Upper lobe of left lung (tissue), 6 donors: ENCODE results near the gene ITGB1BP1. TPM values are rescaled to one million over a fixed set of nuclear protein-coding genes. Genes with fewer than 3 reads are reported as not detected.

ENCODE experiments used
- ATAC-seq, 2 donors: fragments of 200-7000 bp; cut with Tn5 transposase; one replicate each; pipeline ENCODE4 v1.9.1; 2022; ENCODE audit warnings: mild to moderate bottlenecking in 2 of 2, moderate library complexity in 2 of 2; ENCODE audit not compliant: low FRiP score in 2 of 2
- DNase-seq, 2 donors: peaks; one replicate each; pipeline ENCODE4 v3.0.0-alpha.2; 2019 to 2020
- H3K27ac ChIP-seq, 4 donors: fragments of 200-600 bp; sonication (generic); one replicate each; pipeline ENCODE4 v1.5.1; 2016 to 2019
- H3K27me3 ChIP-seq, 4 donors: fragments of 200-600 bp; sonication (generic); one replicate each; pipeline ENCODE4 v1.5.1; 2017 to 2019
- H3K36me3 ChIP-seq, 4 donors: fragments of 200-600 bp; sonication (generic); one replicate each; pipeline ENCODE4 v1.5.1; 2016 to 2019
- H3K4me1 ChIP-seq, 4 donors: fragments of 200-600 bp; sonication (generic); one replicate each; pipeline ENCODE4 v1.5.1; 2018 to 2019
- H3K4me3 ChIP-seq, 4 donors: fragments of 200-600 bp; sonication (generic); one replicate each; pipeline ENCODE4 v1.5.1; 2017 to 2019; ENCODE audit warnings: mild to moderate bottlenecking in 2 of 4, moderate library complexity in 1 of 4
- H3K9me3 ChIP-seq, 4 donors: fragments of 200-600 bp; sonication (generic); one replicate each; pipeline ENCODE4 v1.5.1; 2018 to 2019
- EP300 ChIP-seq, 4 donors: sonication (generic); formaldehyde crosslinking; IDR thresholded peaks; one replicate each; pipeline ENCODE4 v1.5.1; 2017; ENCODE audit warnings: antibody characterized with exemption in 4 of 4, control low read depth in 2 of 4
- POLR2A ChIP-seq, 4 donors: fragments of 450-650 bp; IDR thresholded peaks; one replicate each; pipeline ENCODE4 v1.5.1; 2016 to 2017; ENCODE audit warnings: antibody characterized with exemption in 4 of 4, mild to moderate bottlenecking in 2 of 4
- POLR2AphosphoS5 ChIP-seq, 2 donors: sonication (generic); formaldehyde crosslinking; IDR thresholded peaks; one replicate each; pipeline ENCODE4 v1.5.1; 2017; ENCODE audit warnings: antibody characterized with exemption in 2 of 2
- WGBS, 2 donors: methylation state at CpG; one replicate each; pipeline ENCODE4 v1.1.5; 2017 to 2018; 5-methylcytosine and 5-hydroxymethylcytosine counted together
- total RNA-seq, 6 donors: library from RNA; depleted of rRNA in 4 of 6; stranded (reverse); fragments of >200 nt in 4 of 6; gene quantifications; one replicate each; pipeline versions ENCODE4 v1.1.0 to v1.2.1, GENCODE V29; 2016 to 2021
- TF ChIP-seq, protein P1 (sequence below), 6 experiments: fragments of 450-650 bp in 4 of 6; fragments of 200-600 bp in 2 of 6; sonication (generic) in 2 of 6; IDR thresholded peaks; one replicate each; pipeline ENCODE4 v1.5.1; 2016 to 2019; ENCODE audit warnings: antibody characterized with exemption in 6 of 6
- donor health status: DM: no; HTN: no; CAD: no; lungs with moderate emphysema.
- donor health status: DM: no; HTN: yes; CAD: no; lungs with severe emphysema.

The ITGB1BP1 gene
- total RNA-seq, 6 donors from 2014 or later, result 25.1 to 87.2 (median 39.1) TPM

DNA sequence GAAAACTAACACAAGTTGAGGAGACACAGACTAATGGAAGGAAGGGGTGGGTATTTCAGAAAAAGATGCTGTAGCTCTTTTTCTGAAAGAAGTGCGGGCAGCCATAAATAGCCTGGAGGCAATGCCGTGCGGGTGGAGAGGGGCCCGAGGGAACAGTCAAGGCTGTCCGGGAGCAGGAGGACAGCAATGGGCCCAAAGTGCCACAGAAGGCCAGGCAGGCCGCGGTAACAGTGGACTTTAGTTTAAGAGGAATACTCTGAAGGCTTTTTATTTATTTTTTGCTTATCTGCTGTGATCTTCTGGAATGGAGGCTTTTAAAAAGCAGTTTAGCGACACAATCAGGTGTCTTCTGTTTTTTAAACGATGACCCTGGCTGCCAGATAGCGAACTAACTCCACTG is 2.8 kb downstream of the ITGB1BP1 start:
- H3K4me3 ChIP-seq, result no peak overlapping the region
- H3K9me3 ChIP-seq, result no peaks in the 10 kb centered on the region
- H3K36me3 ChIP-seq, result peaks cover 0 to 15% (median 0%) of the 10 kb centered on the region in 4 donors
- no peak overlapping the region for H3K27ac ChIP-seq
- TF ChIP-seq POLR2AphosphoS5 (IDR thresholded peaks at IDR 0.05), result no peak
- no peak for TF ChIP-seq EP300 (IDR thresholded peaks at IDR 0.05)
- TF ChIP-seq, protein P1, sequence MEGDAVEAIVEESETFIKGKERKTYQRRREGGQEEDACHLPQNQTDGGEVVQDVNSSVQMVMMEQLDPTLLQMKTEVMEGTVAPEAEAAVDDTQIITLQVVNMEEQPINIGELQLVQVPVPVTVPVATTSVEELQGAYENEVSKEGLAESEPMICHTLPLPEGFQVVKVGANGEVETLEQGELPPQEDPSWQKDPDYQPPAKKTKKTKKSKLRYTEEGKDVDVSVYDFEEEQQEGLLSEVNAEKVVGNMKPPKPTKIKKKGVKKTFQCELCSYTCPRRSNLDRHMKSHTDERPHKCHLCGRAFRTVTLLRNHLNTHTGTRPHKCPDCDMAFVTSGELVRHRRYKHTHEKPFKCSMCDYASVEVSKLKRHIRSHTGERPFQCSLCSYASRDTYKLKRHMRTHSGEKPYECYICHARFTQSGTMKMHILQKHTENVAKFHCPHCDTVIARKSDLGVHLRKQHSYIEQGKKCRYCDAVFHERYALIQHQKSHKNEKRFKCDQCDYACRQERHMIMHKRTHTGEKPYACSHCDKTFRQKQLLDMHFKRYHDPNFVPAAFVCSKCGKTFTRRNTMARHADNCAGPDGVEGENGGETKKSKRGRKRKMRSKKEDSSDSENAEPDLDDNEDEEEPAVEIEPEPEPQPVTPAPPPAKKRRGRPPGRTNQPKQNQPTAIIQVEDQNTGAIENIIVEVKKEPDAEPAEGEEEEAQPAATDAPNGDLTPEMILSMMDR (IDR thresholded peaks at IDR 0.05), result no peak
- no peak for TF ChIP-seq POLR2A (IDR thresholded peaks at IDR 0.05)
- ATAC-seq (no peak), DNase-seq (no peak)
- no peaks in the 10 kb centered on the region for H3K27me3 ChIP-seq
- H3K4me1 ChIP-seq, result peaks cover 17 to 31% (median 23%) of the 10 kb centered on the region in 4 donors
- 88 to 90% methylated on average over 10 of the region's 10 CpGs for WGBS, 2 donors

DNA sequence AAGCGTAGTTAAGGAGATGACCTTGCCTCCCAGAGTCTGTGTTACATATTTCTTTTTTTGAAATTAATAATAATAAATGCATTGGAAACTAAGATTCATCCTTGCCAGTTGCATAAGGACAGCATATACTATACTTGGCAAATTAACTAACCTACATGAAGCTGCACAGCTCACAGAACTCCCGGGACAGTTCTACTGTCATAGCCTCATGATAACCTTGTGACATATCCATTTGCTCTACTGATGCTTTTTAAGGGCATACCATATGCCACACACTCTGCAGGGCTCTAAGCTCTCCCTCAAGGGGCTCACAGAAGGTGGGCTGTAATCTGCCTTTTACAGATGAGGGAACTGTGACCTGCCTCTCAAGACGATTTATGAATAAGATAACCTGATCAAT is 3.8 kb downstream of the ITGB1BP1 start:
- H3K9me3 ChIP-seq, result no peaks in the 10 kb centered on the region
- DNase-seq (no peak), ATAC-seq (no peak)
- H3K4me1 ChIP-seq, result peaks cover 14 to 24% (median 16%) of the 10 kb centered on the region in 4 donors
- WGBS, 2 donors, result 79 to 85% methylated on average over 3 of the region's 3 CpGs
- H3K4me3 ChIP-seq, result no peak overlapping the region
- no peaks in the 10 kb centered on the region for H3K27me3 ChIP-seq
- no peak for TF ChIP-seq EP300 (IDR thresholded peaks at IDR 0.05)
- no peak for TF ChIP-seq POLR2AphosphoS5 (IDR thresholded peaks at IDR 0.05)
- no peak for TF ChIP-seq POLR2A (IDR thresholded peaks at IDR 0.05)
- TF ChIP-seq, protein P1 (IDR thresholded peaks at IDR 0.05), result no peak
- no peak overlapping the region for H3K27ac ChIP-seq
- H3K36me3 ChIP-seq, result peaks cover 0 to 15% (median 0%) of the 10 kb centered on the region in 4 donors

DNA sequence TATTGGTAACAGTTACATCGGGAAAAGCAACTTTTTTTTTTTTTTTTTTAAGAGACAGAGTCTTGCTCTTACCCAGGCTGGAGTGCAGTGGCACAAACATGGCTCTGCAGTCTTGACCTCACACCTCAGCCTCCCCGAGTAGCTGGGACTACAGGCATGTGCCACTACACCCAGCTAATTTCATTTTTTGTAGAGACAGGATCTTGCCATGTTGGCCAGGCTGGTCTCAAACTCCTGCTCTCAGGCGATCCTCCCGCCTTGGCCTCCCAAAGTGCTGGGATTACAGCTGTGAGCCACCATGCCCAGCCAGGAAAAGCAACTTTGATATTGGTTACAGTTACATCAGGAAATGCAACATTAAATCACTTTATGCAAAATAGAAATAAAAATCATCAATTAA is 4.6 kb downstream of the ITGB1BP1 start:
- WGBS, 2 donors, result 86 to 94% methylated on average over 4 of the region's 4 CpGs
- TF ChIP-seq POLR2A (IDR thresholded peaks at IDR 0.05), result no peak
- no peak for TF ChIP-seq EP300 (IDR thresholded peaks at IDR 0.05)
- TF ChIP-seq POLR2AphosphoS5 (IDR thresholded peaks at IDR 0.05), result no peak
- TF ChIP-seq, protein P1 (IDR thresholded peaks at IDR 0.05), result no peak
- no peak overlapping the region for H3K27ac ChIP-seq
- H3K4me3 ChIP-seq, result no peak overlapping the region
- H3K4me1 ChIP-seq, result peaks cover 9 to 17% (median 11%) of the 10 kb centered on the region in 4 donors
- no peaks in the 10 kb centered on the region for H3K9me3 ChIP-seq
- DNase-seq (no peak), ATAC-seq (no peak)
- H3K27me3 ChIP-seq, result no peaks in the 10 kb centered on the region
- peaks cover 0 to 22% (median under 1%) of the 10 kb centered on the region in 4 donors for H3K36me3 ChIP-seq

DNA sequence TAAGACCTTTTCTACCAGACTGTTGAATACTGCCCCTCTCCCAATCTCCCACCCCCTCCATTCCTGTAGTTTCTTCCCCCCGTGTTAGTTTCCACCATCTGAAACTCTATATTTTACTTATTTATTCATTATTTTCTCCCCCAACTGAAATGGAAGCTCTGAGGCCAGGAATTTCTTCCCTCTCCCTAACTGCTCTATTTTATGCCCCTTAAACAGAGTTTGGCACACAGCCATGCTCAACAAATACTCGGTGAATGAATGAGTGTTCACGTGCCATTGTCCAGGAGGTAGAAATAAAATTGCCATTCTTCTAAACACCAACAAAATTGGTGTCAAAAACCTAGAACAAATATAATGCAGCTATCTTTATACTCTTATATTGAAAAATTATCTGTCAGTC is 5.6 kb downstream of the ITGB1BP1 start:
- H3K4me3 ChIP-seq, result no peak overlapping the region
- H3K4me1 ChIP-seq, result peaks cover 9 to 16% (median 11%) of the 10 kb centered on the region in 4 donors
- H3K27ac ChIP-seq, result no peak overlapping the region
- H3K27me3 ChIP-seq, result no peaks in the 10 kb centered on the region
- 71 to 77% methylated on average over 3 of the region's 3 CpGs for WGBS, 2 donors
- no peak for DNase-seq
- TF ChIP-seq, protein P1 (IDR thresholded peaks at IDR 0.05), result no peak
- TF ChIP-seq POLR2A (IDR thresholded peaks at IDR 0.05), result no peak
- no peak for TF ChIP-seq EP300 (IDR thresholded peaks at IDR 0.05)
- H3K9me3 ChIP-seq, result no peaks in the 10 kb centered on the region
- peaks cover 0 to 25% (median 2%) of the 10 kb centered on the region in 4 donors for H3K36me3 ChIP-seq
- no peak for ATAC-seq

DNA sequence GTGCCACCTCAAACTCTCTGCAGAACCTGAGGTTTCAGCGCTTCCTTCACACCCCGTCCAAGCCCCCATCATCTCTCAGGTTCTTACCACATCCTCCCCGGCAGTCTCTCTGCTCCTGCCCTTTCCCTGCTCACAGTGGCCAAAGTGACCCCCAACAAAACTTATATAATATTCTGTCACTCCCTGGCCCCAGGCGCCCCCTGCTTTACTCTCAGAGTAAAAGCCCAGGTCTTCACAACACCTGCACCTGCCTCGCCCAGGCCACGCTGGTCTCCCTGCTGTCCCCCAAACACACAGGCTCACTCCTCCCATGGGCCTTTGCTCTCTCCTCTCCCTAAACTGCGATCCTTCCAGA is 6.4 kb downstream of the ITGB1BP1 start:
- Histone ChIP-seq H3K4me1 (peaks cover 3 to 8% (median 6%) of the 10 kb centered on the region in 4 donors), H3K4me3 (no peak overlapping the region), H3K36me3 (peaks cover 4 to 28% (median 5%) of the 10 kb centered on the region in 4 donors), H3K9me3 (no peaks in the 10 kb centered on the region), H3K27ac (no peak overlapping the region), H3K27me3 (no peaks in the 10 kb centered on the region)
- WGBS, 2 donors, result 84 to 96% methylated on average over 7 of the region's 7 CpGs
- TF ChIP-seq POLR2AphosphoS5 (IDR thresholded peaks at IDR 0.05) (no peak), POLR2A (IDR thresholded peaks at IDR 0.05) (no peak), EP300 (IDR thresholded peaks at IDR 0.05) (no peak)
- TF ChIP-seq, protein P1 (IDR thresholded peaks at IDR 0.05), result no peak
- DNase-seq (no peak), ATAC-seq (no peak)
